ENCODE measurements around the gene CD109. TPM values are rescaled to one million over a fixed set of nuclear protein-coding genes. Genes with fewer than 3 reads are reported as not detected.

Gene CD109
- total RNA-seq, 1 donor from 2014 or later: 1.2 TPM

- Histone ChIP-seq H3K27me3 (no peaks in the 10 kb centered on the region), H4K20me1 (ENCODE audit: low read depth) (no peaks in the 10 kb centered on the region), H3K4me3 (no peak overlapping the region), H3K4me2 (no peak overlapping the region), H3K9ac (no peak overlapping the region), H3K36me3 (no peaks in the 10 kb centered on the region), H2AFZ (replicated peaks) (no peak overlapping the region), H3F3A (ENCODE audit: low read depth) (peaks cover 17% of the 10 kb centered on the region), H3K9me3 (ENCODE audit: low read depth) (no peaks in the 10 kb centered on the region), H3K27ac (no peak overlapping the region), H3K4me1 (peaks cover 10% of the 10 kb centered on the region), H3K79me2 (ENCODE audit: low read depth) (no peaks in the 10 kb centered on the region)
- TF ChIP-seq EZH2phosphoT487 (IDR thresholded peaks at IDR 0.05) (no peak), EZH2 (IDR thresholded peaks at IDR 0.05) (no peak), CTCF (IDR thresholded peaks at IDR 0.05) (no peak)
- Mint-ChIP-seq H3K4me3 (no peak overlapping the region), H3K36me3 (no peaks in the 10 kb centered on the region), H3K4me1 (peaks cover 11% of the 10 kb centered on the region), H3K27ac (no peak overlapping the region), H3K9me3 (no peaks in the 10 kb centered on the region), H3K27me3 (ENCODE audit: insufficient read depth, low read depth) (peaks cover 2% of the 10 kb centered on the region)
- no peak for DNase-seq (ENCODE audit: low spot score)
Observed at GRCh38 chr6:73656531-73657145, 39.4 kb upstream of the CD109 start.

- H3K9ac ChIP-seq: no peak overlapping the region
- no peaks in the 10 kb centered on the region for H3K9me3 Mint-ChIP-seq
- H3K4me2 ChIP-seq: no peak overlapping the region
- H3K27ac Mint-ChIP-seq: no peak overlapping the region
- peaks cover 11% of the 10 kb centered on the region for H3K4me1 Mint-ChIP-seq
- no peaks in the 10 kb centered on the region for H3K36me3 Mint-ChIP-seq
- H3F3A ChIP-seq (ENCODE audit: low read depth): peaks cover 14% of the 10 kb centered on the region
- no peaks in the 10 kb centered on the region for H3K27me3 ChIP-seq
- H3K27me3 Mint-ChIP-seq (ENCODE audit: insufficient read depth, low read depth): peaks cover 2% of the 10 kb centered on the region
- H3K36me3 ChIP-seq: no peaks in the 10 kb centered on the region
- H3K4me1 ChIP-seq: peaks cover 10% of the 10 kb centered on the region
- H3K79me2 ChIP-seq (ENCODE audit: low read depth): no peaks in the 10 kb centered on the region
- H3K4me3 ChIP-seq: no peak overlapping the region
- no peak for DNase-seq (ENCODE audit: low spot score)
- no peaks in the 10 kb centered on the region for H3K9me3 ChIP-seq (ENCODE audit: low read depth)
- H3K27ac ChIP-seq: no peak overlapping the region
- H3K4me3 Mint-ChIP-seq: no peak overlapping the region
- no peak for TF ChIP-seq EZH2phosphoT487 (IDR thresholded peaks at IDR 0.05)
- no peak for TF ChIP-seq EZH2 (IDR thresholded peaks at IDR 0.05)
- TF ChIP-seq CTCF (IDR thresholded peaks at IDR 0.05): no peak
- H2AFZ ChIP-seq (replicated peaks): no peak overlapping the region
- no peaks in the 10 kb centered on the region for H4K20me1 ChIP-seq (ENCODE audit: low read depth)
Observed at GRCh38 chr6:73657201-73657600, 38.8 kb upstream of the CD109 start.

GRCh38 chr6:73664701-73665100 is 31.3 kb upstream of the CD109 start:
- no peak for DNase-seq (ENCODE audit: low spot score)
- Histone ChIP-seq H3K27ac (no peak overlapping the region), H3K4me2 (no peak overlapping the region), H2AFZ (replicated peaks) (no peak overlapping the region), H3K4me1 (no peaks in the 10 kb centered on the region), H3K36me3 (no peaks in the 10 kb centered on the region), H3K9ac (no peak overlapping the region), H3K79me2 (ENCODE audit: low read depth) (no peaks in the 10 kb centered on the region), H3K27me3 (peaks cover 11% of the 10 kb centered on the region), H3K4me3 (no peak overlapping the region), H4K20me1 (ENCODE audit: low read depth) (no peaks in the 10 kb centered on the region), H3F3A (ENCODE audit: low read depth) (no peaks in the 10 kb centered on the region), H3K9me3 (ENCODE audit: low read depth) (no peaks in the 10 kb centered on the region)
- H3K27ac Mint-ChIP-seq: no peak overlapping the region
- H3K36me3 Mint-ChIP-seq: no peaks in the 10 kb centered on the region
- no peaks in the 10 kb centered on the region for H3K9me3 Mint-ChIP-seq
- TF ChIP-seq CTCF (IDR thresholded peaks at IDR 0.05): no peak
- TF ChIP-seq EZH2phosphoT487 (IDR thresholded peaks at IDR 0.05): no peak
- TF ChIP-seq EZH2 (IDR thresholded peaks at IDR 0.05): no peak
- H3K4me3 Mint-ChIP-seq: no peak overlapping the region
- H3K27me3 Mint-ChIP-seq (ENCODE audit: insufficient read depth, low read depth): no peaks in the 10 kb centered on the region
- no peaks in the 10 kb centered on the region for H3K4me1 Mint-ChIP-seq
